Vagina (tissue), 2 donors: ENCODE results near the gene LHPP. TPM values are rescaled to one million over a fixed set of nuclear protein-coding genes. Genes with fewer than 3 reads are reported as not detected.

Experiments
- DNase-seq, 2 donors: peaks; one replicate each; pipeline ENCODE4 v3.0.0-alpha.2; 2017; ENCODE audit errors: extremely low spot score in 2 of 2
- H3K27ac ChIP-seq: fragments of 200-600 bp; sonication (generic); one replicate; pipeline ENCODE4 v1.5.1; 2019
- H3K27me3 ChIP-seq: fragments of 200-600 bp; sonication (generic); one replicate; pipeline ENCODE4 v1.5.1; 2019
- H3K36me3 ChIP-seq, 2 donors: fragments of 200-600 bp; sonication (generic); one replicate each; pipeline ENCODE4 v1.5.1; 2017 to 2019
- H3K4me1 ChIP-seq: fragments of 200-600 bp; sonication (generic); one replicate; pipeline ENCODE4 v1.5.1; 2019
- H3K4me3 ChIP-seq, 2 donors: fragments of 200-600 bp; sonication (generic); 1 replicate in 1 of 2; 2 replicates in 1 of 2; pipeline ENCODE4 v1.5.1; 2016 to 2019
- H3K9me3 ChIP-seq: fragments of 200-600 bp; sonication (generic); one replicate; pipeline ENCODE4 v1.5.1; 2019
- CTCF ChIP-seq, 3 experiments: fragments of 450-650 bp in 2 of 3; fragments of 200-600 bp in 1 of 3; sonication (generic) in 1 of 3; IDR thresholded peaks; one replicate each; pipeline ENCODE4 v1.5.1; 2017 to 2019; ENCODE audit warnings: antibody characterized with exemption in 3 of 3, mild to moderate bottlenecking in 2 of 3, moderate library complexity in 2 of 3
- POLR2A ChIP-seq, 2 donors: fragments of 450-650 bp; IDR thresholded peaks; one replicate each; pipeline ENCODE4 v1.6.1; 2017; ENCODE audit warnings: antibody characterized with exemption in 2 of 2, mild to moderate bottlenecking in 2 of 2, moderate library complexity in 2 of 2
- POLR2AphosphoS5 ChIP-seq, 2 donors: sonication (generic); formaldehyde crosslinking; IDR thresholded peaks; one replicate each; pipeline ENCODE4 v1.9.0; 2017; ENCODE audit warnings: antibody characterized with exemption in 2 of 2, mild to moderate bottlenecking in 2 of 2, low read depth in 1 of 2; ENCODE audit not compliant: insufficient read depth in 1 of 2
- intact Hi-C: fragments of 100-400 bp; cut with DNase I; formaldehyde crosslinking; loops from one replicate; pipeline ENCODE4 v1.15.1; 2023
- total RNA-seq: library from RNA; depleted of rRNA; stranded (reverse); fragments of >200 nt; gene quantifications from one replicate; pipeline ENCODE4 v1.2.3, GENCODE V29; 2016

The LHPP gene
- total RNA-seq, 1 donor from 2014 or later = 20.1 TPM

GRCh38 chr10:124534231-124534798 is 72.7 kb downstream of the LHPP start:
- intact Hi-C loops = loop anchor here (10.0 kb wide), 1 partner anchor 290 kb away; no protein-coding TSS in a partner anchor
- Histone ChIP-seq H3K4me1 (peaks cover 10% of the 10 kb centered on the region), H3K4me3 (no peak overlapping the region), H3K27me3 (no peaks in the 10 kb centered on the region), H3K9me3 (no peaks in the 10 kb centered on the region), H3K36me3 (no peaks in the 10 kb centered on the region), H3K27ac (no peak overlapping the region)
- TF ChIP-seq POLR2AphosphoS5 (IDR thresholded peaks at IDR 0.05; ENCODE audit: insufficient read depth in 1 of 2, low read depth in 1 of 2) = no peak
- TF ChIP-seq CTCF (IDR thresholded peaks at IDR 0.05) = peak in 1 of 3 experiments; percentile 23
- no peak for TF ChIP-seq POLR2A (IDR thresholded peaks at IDR 0.05)
- no peak for DNase-seq

GRCh38 chr10:124534826-124535601 is 73.4 kb downstream of the LHPP start:
- Histone ChIP-seq H3K36me3 (no peaks in the 10 kb centered on the region), H3K9me3 (no peaks in the 10 kb centered on the region), H3K4me1 (peaks cover 9% of the 10 kb centered on the region), H3K27me3 (no peaks in the 10 kb centered on the region), H3K4me3 (no peak overlapping the region), H3K27ac (no peak overlapping the region)
- no peak for DNase-seq
- no peak for TF ChIP-seq CTCF (IDR thresholded peaks at IDR 0.05)
- intact Hi-C loops = loop anchor here (10.0 kb wide), 1 partner anchor 290 kb away; no protein-coding TSS in a partner anchor

- Histone ChIP-seq H3K9me3 (no peaks in the 10 kb centered on the region), H3K27me3 (no peaks in the 10 kb centered on the region), H3K4me1 (peaks cover 11% of the 10 kb centered on the region), H3K36me3 (no peaks in the 10 kb centered on the region), H3K4me3 (no peak overlapping the region), H3K27ac (peak overlapping the region; percentile 3)
- TF ChIP-seq POLR2A (IDR thresholded peaks at IDR 0.05) (no peak), CTCF (IDR thresholded peaks at IDR 0.05) (no peak), POLR2AphosphoS5 (IDR thresholded peaks at IDR 0.05; ENCODE audit: insufficient read depth in 1 of 2, low read depth in 1 of 2) (no peak)
- intact Hi-C loops = loop anchor here (2.0 to 10.0 kb wide), 2 partner anchors 209 to 289 kb away; partner anchors contain the start of gene FAM53B
- no peak for DNase-seq
These were observed 74.3 kb downstream of the LHPP start for GRCh38 chr10:124535731-124536495.

- Histone ChIP-seq H3K4me3 (no peak overlapping the region), H3K9me3 (no peaks in the 10 kb centered on the region), H3K36me3 (no peaks in the 10 kb centered on the region), H3K27ac (peak overlapping the region; percentile 3), H3K27me3 (no peaks in the 10 kb centered on the region), H3K4me1 (peaks cover 11% of the 10 kb centered on the region)
- no peak for TF ChIP-seq POLR2AphosphoS5 (IDR thresholded peaks at IDR 0.05; ENCODE audit: insufficient read depth in 1 of 2, low read depth in 1 of 2)
- no peak for TF ChIP-seq POLR2A (IDR thresholded peaks at IDR 0.05)
- no peak for TF ChIP-seq CTCF (IDR thresholded peaks at IDR 0.05)
- intact Hi-C loops = loop anchor here (2.0 to 10.0 kb wide), 2 partner anchors 208 to 288 kb away; partner anchors contain the start of gene FAM53B
- no peak for DNase-seq
These were observed 75.0 kb downstream of the LHPP start for GRCh38 chr10:124536496-124537050.
